Activated CD8-positive, alpha-beta memory T cell treated with anti-CD3 and anti-CD28 coated beads for 36 hours (primary cell): Measurements from ENCODE around the gene STYK1. TPM values are rescaled to one million over a fixed set of nuclear protein-coding genes. Genes with fewer than 3 reads are reported as not detected.
"Not testable (repeated sequence)": the region's sequence is repeated elsewhere in the genome, so short reads cannot be mapped to it uniquely, and the experiment has no call there.

Source experiments
- CTCF ChIA-PET: fragments of 350-600 bp; sonication (Branson Sonifier 250); formaldehyde crosslinking; loops from one replicate; lab custom pipeline; 2021; ENCODE audit warnings: antibody characterized with exemption; lab: Charles Lee
- POLR2A ChIA-PET: fragments of 350-600 bp; sonication (Branson Sonifier 250); formaldehyde crosslinking; loops from one replicate; lab custom pipeline; 2021; ENCODE audit warnings: antibody characterized with exemption; lab: Charles Lee
- total RNA-seq, 2 experiments: library from RNA; stranded (reverse); gene quantifications; one replicate each; pipeline ENCODE4 v1.2.3, GENCODE V29; 2021

The STYK1 gene
- total RNA-seq, 2 experiments from 2014 or later = 1.0 to 1.2 TPM

- POLR2A ChIA-PET = no interaction called here
- CTCF ChIA-PET = interaction anchor here (0.6 kb wide), 1 partner anchor 24 kb away, joined by 4 read pairs; no protein-coding TSS in a partner anchor
These were observed 24.0 kb upstream of the STYK1 start for GRCh38 chr12:10697862-10698261.

GRCh38 chr12:10697156-10697555 is 23.3 kb upstream of the STYK1 start:
- POLR2A ChIA-PET = no interaction called here
- CTCF ChIA-PET = interaction anchor here (0.9 kb wide), 1 partner anchor 53 kb away, joined by 3 read pairs; no protein-coding TSS in a partner anchor

DNA sequence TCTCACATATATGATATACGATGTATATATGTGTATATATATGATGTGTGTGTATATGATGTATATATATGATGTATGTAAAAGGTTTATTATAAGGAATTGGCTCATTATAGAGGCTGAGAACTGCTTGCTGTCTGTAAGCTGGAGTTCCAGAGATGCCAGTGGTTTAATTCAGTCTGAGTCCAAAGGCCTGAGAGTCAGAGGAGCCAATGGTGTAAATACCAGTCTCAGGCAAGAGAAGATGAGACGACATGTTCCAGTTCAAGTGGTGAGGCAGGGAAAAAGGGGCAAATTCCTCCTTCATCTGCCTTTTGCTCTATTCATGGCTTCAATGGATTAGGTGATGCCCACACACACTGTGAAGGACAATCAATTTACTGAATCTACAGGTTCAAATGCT is 17.1 kb upstream of the STYK1 start:
- ChIA-PET POLR2A (no interaction called here), CTCF (no interaction called here)

GRCh38 chr12:10689146-10689545 is 15.3 kb upstream of the STYK1 start:
- CTCF ChIA-PET = no interaction called here
- POLR2A ChIA-PET = no interaction called here

DNA sequence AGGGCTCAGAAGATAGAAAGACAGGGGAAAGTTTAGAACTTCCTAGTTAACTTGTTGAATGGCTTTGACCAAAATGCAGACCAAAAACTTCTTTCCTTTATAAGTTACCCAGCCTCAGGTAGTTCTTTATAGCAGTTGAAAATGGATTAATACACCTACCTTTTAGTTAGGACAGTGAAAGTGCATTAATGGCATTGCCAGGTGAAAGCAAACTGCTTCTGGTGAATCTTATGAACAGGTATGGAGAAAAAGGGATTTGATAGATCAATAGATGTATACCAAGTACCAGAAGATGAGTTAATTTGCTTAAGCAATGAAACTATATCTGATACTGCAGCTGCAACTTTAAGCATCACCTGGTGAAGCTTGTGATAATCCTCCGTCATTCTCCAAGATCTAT is 14.2 kb upstream of the STYK1 start:
- ChIA-PET CTCF (no interaction called here), POLR2A (no interaction called here)

- ChIA-PET CTCF (interaction anchor here (1.0 kb wide), 1 partner anchor 28 kb away, joined by 3 read pairs; no protein-coding TSS in a partner anchor), POLR2A (no interaction called here)
These were observed 1.5 kb downstream of the STYK1 start for GRCh38 chr12:10672231-10672868.

GRCh38 chr12:10669533-10669932 is 4.3 kb downstream of the STYK1 start:
- CTCF ChIA-PET = interaction anchor here (1.5 kb wide), 1 partner anchor 14 kb away, joined by 3 read pairs; no protein-coding TSS in a partner anchor
- POLR2A ChIA-PET = no interaction called here

DNA sequence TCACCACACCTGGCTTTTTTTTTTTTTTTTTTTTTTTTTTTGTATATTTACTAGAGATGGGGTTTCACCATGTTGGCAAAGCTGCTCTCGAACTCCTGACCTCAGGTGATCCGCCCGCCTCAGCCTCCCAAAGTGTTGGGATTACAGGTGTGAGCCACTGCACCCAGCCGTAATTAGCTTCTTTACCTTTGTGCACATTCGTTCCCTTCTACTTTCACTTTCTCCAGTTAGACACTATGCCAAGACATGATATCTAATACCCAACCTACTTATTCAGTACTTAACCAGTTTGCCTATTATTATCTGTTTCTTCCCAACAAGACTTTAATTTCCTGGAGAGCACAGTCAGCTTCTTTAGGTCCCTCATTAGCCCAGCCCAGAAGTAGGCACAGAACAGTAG is 5.3 kb downstream of the STYK1 start:
- POLR2A ChIA-PET = no interaction called here

DNA sequence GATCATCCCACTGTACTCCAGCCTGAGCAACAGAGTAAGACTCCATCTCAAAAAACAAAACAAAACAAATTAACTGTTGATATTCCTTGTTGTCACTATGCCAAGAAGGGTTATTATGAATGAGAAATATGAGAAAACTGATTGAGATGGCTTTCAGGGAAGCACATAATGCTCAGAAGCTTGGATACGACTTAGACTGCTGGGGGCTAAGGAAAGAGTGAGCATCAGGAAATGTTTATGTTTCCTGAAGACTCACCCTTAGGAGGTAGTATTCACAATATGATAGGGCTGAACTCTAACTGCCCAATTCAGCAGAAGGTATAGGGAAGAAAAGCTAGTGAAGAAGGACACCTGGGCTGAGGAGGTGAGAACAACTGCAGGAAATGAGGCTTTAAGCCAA is 6.3 kb downstream of the STYK1 start:
- ChIA-PET CTCF (interaction anchor here (0.6 to 0.8 kb wide), 2 partner anchors 12 to 822 kb away, joined by 3 read pairs; no protein-coding TSS in a partner anchor), POLR2A (no interaction called here)

More for the DNA sequence above, 5.3 kb downstream of the STYK1 start:
- CTCF ChIA-PET = interaction anchor here (0.6 kb wide), 1 partner anchor 821 kb away, joined by 3 read pairs; no protein-coding TSS in a partner anchor

GRCh38 chr12:10664499-10664898 is 9.4 kb downstream of the STYK1 start:
- CTCF ChIA-PET = no interaction called here
- POLR2A ChIA-PET = no interaction called here

DNA sequence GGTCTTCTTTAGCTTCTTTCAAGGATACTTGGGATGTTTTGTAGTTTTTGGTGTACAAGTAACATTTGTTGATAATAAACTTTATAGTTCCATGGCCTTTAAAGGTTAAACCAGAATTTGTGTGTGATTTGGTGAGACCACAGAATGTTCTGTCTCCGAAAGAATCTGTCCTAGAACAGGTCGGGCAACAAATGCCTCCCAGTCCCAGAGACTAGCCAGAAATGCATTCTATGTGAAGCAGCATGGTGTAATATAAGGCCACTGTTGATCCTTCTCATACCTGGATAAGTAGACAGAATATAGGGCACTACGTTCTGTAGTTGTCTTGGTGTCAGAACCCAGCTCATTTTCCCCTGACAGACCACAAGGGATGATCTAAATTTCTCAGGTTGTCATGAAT is 10.0 kb downstream of the STYK1 start:
- CTCF ChIA-PET = no interaction called here
- POLR2A ChIA-PET = no interaction called here

DNA sequence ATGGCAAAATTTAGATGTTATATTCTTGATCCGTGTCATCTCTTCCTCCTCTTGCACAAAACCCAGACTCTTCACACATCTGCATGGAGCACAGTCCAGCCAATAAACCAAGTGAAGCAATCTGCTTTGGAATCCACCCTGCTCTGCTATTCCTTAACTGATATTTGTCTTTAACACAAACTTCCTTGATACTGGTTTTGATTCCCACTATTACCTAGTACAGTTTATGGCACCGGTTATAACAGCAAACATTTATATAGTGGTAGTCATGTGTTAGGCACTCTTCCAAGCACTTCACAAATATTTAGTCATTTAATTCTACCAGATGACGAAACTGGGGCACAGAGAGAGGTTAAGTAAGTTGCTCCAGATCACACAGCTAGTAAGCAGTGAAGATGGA is 12.5 kb downstream of the STYK1 start:
- POLR2A ChIA-PET = no interaction called here
- CTCF ChIA-PET = no interaction called here

DNA sequence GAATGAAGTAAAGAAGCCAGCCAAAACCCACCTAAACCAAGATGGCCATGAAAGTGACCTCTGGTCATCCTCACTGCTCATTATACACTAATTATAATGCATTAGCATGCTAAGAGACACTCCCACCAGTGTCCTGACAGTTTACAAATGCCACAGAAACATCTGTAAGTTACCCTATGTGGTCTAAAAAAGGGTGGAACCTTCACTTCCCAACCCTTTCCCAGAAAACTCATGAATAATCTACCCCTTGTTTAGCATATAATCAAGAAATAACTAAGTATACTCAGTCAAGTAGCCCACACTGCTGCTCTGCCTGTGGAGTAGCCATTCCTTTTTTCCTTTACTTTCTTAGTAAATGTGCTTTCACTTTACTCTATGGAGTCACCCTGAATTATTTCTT is 19.8 kb downstream of the STYK1 start:
- ChIA-PET POLR2A (no interaction called here), CTCF (no interaction called here)

- CTCF ChIA-PET = no interaction called here
- POLR2A ChIA-PET = no interaction called here
These were observed 21.7 kb downstream of the STYK1 start for GRCh38 chr12:10652192-10652591.

- CTCF ChIA-PET, POLR2A ChIA-PET: not testable (repeated sequence)
These were observed 27.3 kb downstream of the STYK1 start for GRCh38 chr12:10646576-10646975.

- CTCF ChIA-PET = no interaction called here
- POLR2A ChIA-PET = no interaction called here
These were observed 27.9 kb downstream of the STYK1 start for GRCh38 chr12:10645910-10646309.

GRCh38 chr12:10641735-10642500 is 31.9 kb downstream of the STYK1 start:
- ChIA-PET POLR2A (interaction anchor here (0.6 kb wide), 1 partner anchor 911 kb away, joined by 5 read pairs; no protein-coding TSS in a partner anchor), CTCF (no interaction called here)

GRCh38 chr12:10638728-10639127 is 35.1 kb downstream of the STYK1 start:
- ChIA-PET POLR2A (interaction anchor here (0.6 kb wide), 1 partner anchor 283 kb away, joined by 3 read pairs; no protein-coding TSS in a partner anchor), CTCF (no interaction called here)

DNA sequence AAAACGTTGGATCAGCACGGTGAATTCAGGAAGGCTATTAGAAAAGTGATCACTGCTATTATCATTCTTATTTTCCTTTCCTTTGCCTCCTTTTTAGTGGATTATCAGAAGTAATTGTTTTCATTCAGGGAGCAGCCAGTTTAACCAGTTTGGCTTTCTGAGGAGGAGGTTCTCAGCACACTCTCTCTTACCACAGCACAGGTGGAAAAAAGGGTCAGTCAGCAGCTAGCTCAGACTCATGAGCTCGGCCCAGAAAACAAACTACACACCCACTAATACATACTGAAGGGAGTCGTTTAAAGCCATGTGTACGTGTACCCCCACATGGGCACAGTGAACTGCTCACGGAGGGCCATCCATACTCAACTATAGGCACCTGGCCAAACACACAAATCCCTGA is 37.2 kb downstream of the STYK1 start:
- ChIA-PET CTCF (no interaction called here), POLR2A (no interaction called here)

DNA sequence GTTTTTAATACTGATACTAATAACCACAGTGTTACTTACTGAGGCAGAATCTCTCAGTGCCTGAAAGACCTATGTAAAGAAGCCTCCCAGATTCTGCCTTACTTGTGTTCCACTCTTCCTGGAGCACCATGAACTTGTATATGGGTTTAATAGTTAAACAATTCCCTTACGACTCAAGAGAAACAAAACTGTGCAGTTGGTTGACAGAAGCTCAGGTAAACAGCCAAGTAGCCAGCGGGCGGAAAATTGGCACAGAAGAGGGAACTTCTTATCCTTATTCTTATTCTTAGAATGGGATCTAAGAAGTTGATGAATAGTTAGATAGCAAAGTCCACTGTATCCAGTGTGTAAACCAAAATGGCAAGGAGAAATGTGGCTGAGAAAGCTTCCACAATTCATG is 37.7 kb downstream of the STYK1 start:
- POLR2A ChIA-PET = no interaction called here
- CTCF ChIA-PET = no interaction called here
